ENCODE measurements around the gene IFIT1B. TPM values are rescaled to one million over a fixed set of nuclear protein-coding genes. Genes with fewer than 3 reads are reported as not detected.

The IFIT1B gene
- total and polyA plus RNA-seq, 9 of the 15 experiments (the other 6 are each of a cell fraction or from before 2014, with no cell fraction given) = not detected

GRCh38 chr10:89343089-89343767, 34.6 kb upstream of the IFIT1B start:
- Histone ChIP-seq H3K9me3 (replicated peaks; ENCODE audit: control insufficient read depth, insufficient read depth, low read depth, low read length) (no peaks in the 10 kb centered on the region), H2AFZ (ENCODE audit: low read depth, low read length) (no peak overlapping the region), H3K4me3 (no peak overlapping the region), H3K27ac (ENCODE audit: extremely low read depth, low read depth, low read length) (no peak overlapping the region), H3K27me3 (ENCODE audit: control insufficient read depth in 2 of 2, insufficient read depth in 2 of 2, low read length in 2 of 2) (no peaks in the 10 kb centered on the region), H4K20me1 (replicated peaks; ENCODE audit: control insufficient read depth, insufficient read depth, low read length) (no peaks in the 10 kb centered on the region), H3K4me2 (ENCODE audit: insufficient read depth, low read length) (no peak overlapping the region), H3K79me2 (ENCODE audit: control insufficient read depth, insufficient read depth, low read length) (no peaks in the 10 kb centered on the region), H3K9me1 (ENCODE audit: control insufficient read depth, insufficient read depth, low read length) (no peaks in the 10 kb centered on the region), H3K4me1 (replicated peaks in 1 of 2; ENCODE audit: control insufficient read depth in 2 of 2, insufficient read depth in 2 of 2, low read length in 2 of 2) (peaks cover 0 to 2% of the 10 kb centered on the region in 2 experiments; a peak in 2 of 5 replicates), H3K9ac (ENCODE audit: insufficient read depth in 1 of 2, low read depth in 2 of 2, low read length in 2 of 2) (no peak overlapping the region), H3K36me3 (ENCODE audit: control insufficient read depth, insufficient read depth, low read length) (no peaks in the 10 kb centered on the region)
- intact Hi-C loops (cut with micrococcal nuclease) = no loop called here
- no peak for TF ChIP-seq ATF3 (IDR thresholded peaks at IDR 0.05)
- TF ChIP-seq ATF3 (CRISPR knock-in tag; conservative IDR thresholded peaks at IDR 0.05) = no peak
- TF ChIP-seq MEF2A (IDR thresholded peaks at IDR 0.05; ENCODE audit: control insufficient read depth, low read depth, low read length) = no peak
- no peak for TF ChIP-seq ZEB2 (IDR thresholded peaks at IDR 0.05)
- TF ChIP-seq ZNF121 (CRISPR knock-in tag; conservative IDR thresholded peaks at IDR 0.05) = no peak
- no peak for TF ChIP-seq ZNF347 (CRISPR knock-in tag; IDR thresholded peaks at IDR 0.05; ENCODE audit: low read depth)
- no peak for TF ChIP-seq TSHZ1 (CRISPR knock-in tag; IDR thresholded peaks at IDR 0.05)
- no peak for TF ChIP-seq PRPF4 (IDR thresholded peaks at IDR 0.05; ENCODE audit: insufficient read depth, low read depth, low read length, poor library complexity, severe bottlenecking)
- TF ChIP-seq ZNF253 (CRISPR knock-in tag; conservative IDR thresholded peaks at IDR 0.05) = no peak
- in situ Hi-C loops (cut with MboI) = no loop called here
- CTCF ChIA-PET (ENCODE audit: low intra/inter-chr PET ratio) = no interaction called here
- 60% methylated on average over 5 of the region's 5 CpGs for WGBS (ENCODE audit: insufficient coverage, low coverage, missing lambda C conversion rate)
- DNase-seq (ENCODE audit: extremely low read depth in 1 of 4, low spot score in 3 of 4) (no peak), ATAC-seq (no peak), FAIRE-seq (no peak)
- BruUV-seq (replicated peaks) = no TSS peak
- POLR2A ChIA-PET = interaction anchor here (0.6 kb wide), 1 partner anchor 9 kb away, joined by 4 read pairs; no protein-coding TSS in a partner anchor

Data from K562 (cell line).